Neutrophil (primary cell): ENCODE results near the gene PIMREG.

ENCODE experiments used
- H3K27ac ChIP-seq: fragments of 200-600 bp; sonication (generic); 2 replicates; pipeline ENCODE4 v1.5.1; 2016; ENCODE audit warnings: mild to moderate bottlenecking, moderate library complexity
- H3K27me3 ChIP-seq: fragments of 200-600 bp; sonication (generic); 2 replicates; pipeline ENCODE4 v1.6.0; 2016; ENCODE audit warnings: mild to moderate bottlenecking
- H3K36me3 ChIP-seq: fragments of 200-600 bp; sonication (generic); 2 replicates; pipeline ENCODE4 v1.5.1; 2017
- H3K4me1 ChIP-seq, 2 experiments: fragments of 200-600 bp in 1 of 2; sonication (generic) in 1 of 2; 1 replicate in 1 of 2; 2 replicates in 1 of 2; pipeline versions ENCODE4 v1.5.1 to v1.6.1; 2013 to 2016; ENCODE audit warnings: low read depth in 1 of 2, low read length in 1 of 2, mild to moderate bottlenecking in 1 of 2, moderate library complexity in 1 of 2; ENCODE audit not compliant: control insufficient read depth in 1 of 2, insufficient read depth in 1 of 2
- H3K4me3 ChIP-seq, 2 experiments: fragments of 200-600 bp in 1 of 2; sonication (generic) in 1 of 2; 1 replicate in 1 of 2; 2 replicates in 1 of 2; pipeline ENCODE4 v1.5.1; 2013 to 2016; ENCODE audit warnings: low read depth in 1 of 2, low read length in 1 of 2, mild to moderate bottlenecking in 1 of 2, moderate library complexity in 1 of 2
- H3K9me3 ChIP-seq: fragments of 200-600 bp; sonication (generic); 2 replicates; pipeline ENCODE4 v1.5.1; 2016
- CTCF ChIP-seq: fragments of 200-600 bp; sonication (generic); IDR thresholded peaks from 2 replicates; pipeline ENCODE4 v1.5.1; 2016; ENCODE audit warnings: antibody characterized with exemption

The PIMREG gene

GRCh38 chr17:6449307-6449706 is 5.1 kb downstream of the PIMREG start:
- Histone ChIP-seq H3K27ac (no peak overlapping the region), H3K36me3 (peaks cover 6% of the 10 kb centered on the region), H3K9me3 (no peaks in the 10 kb centered on the region), H3K4me3 (no peak overlapping the region), H3K4me1 (peaks cover 6 to 9% of the 10 kb centered on the region in 2 experiments), H3K27me3 (peaks cover 51% of the 10 kb centered on the region)
- no peak for TF ChIP-seq CTCF

- Histone ChIP-seq H3K4me1 (no peaks in the 10 kb centered on the region), H3K9me3 (no peaks in the 10 kb centered on the region), H3K36me3 (peaks cover 6% of the 10 kb centered on the region), H3K27me3 (peaks cover 56% of the 10 kb centered on the region), H3K4me3 (no peak overlapping the region), H3K27ac (no peak overlapping the region)
- no peak for TF ChIP-seq CTCF
Observed at GRCh38 chr17:6450926-6451832, 6.9 kb downstream of the PIMREG start.

GRCh38 chr17:6452471-6453266 is 8.4 kb downstream of the PIMREG start:
- Histone ChIP-seq H3K27ac (no peak overlapping the region), H3K36me3 (peaks cover under 1% of the 10 kb centered on the region), H3K4me3 (no peak overlapping the region), H3K4me1 (no peaks in the 10 kb centered on the region), H3K27me3 (peaks cover 70% of the 10 kb centered on the region), H3K9me3 (no peaks in the 10 kb centered on the region)
- TF ChIP-seq CTCF = no peak

GRCh38 chr17:6453279-6454024 is 9.2 kb downstream of the PIMREG start:
- H3K4me3 ChIP-seq = no peak overlapping the region
- H3K27me3 ChIP-seq = peaks cover 74% of the 10 kb centered on the region
- no peaks in the 10 kb centered on the region for H3K9me3 ChIP-seq
- no peaks in the 10 kb centered on the region for H3K4me1 ChIP-seq
- no peaks in the 10 kb centered on the region for H3K36me3 ChIP-seq
- TF ChIP-seq CTCF = no peak
- no peak overlapping the region for H3K27ac ChIP-seq
